Fibroblast of villous mesenchyme (primary cell): ENCODE measurements around the gene SOBP. TPM values are rescaled to one million over a fixed set of nuclear protein-coding genes. Genes with fewer than 3 reads are reported as not detected.

Experiments used
- DNase-seq: peaks from one replicate; pipeline ENCODE4 v3.0.0-alpha.2; 2010; ENCODE audit warnings: low read depth
- H3K4me3 ChIP-seq: 2 replicates; pipeline ENCODE4 v1.5.1; 2011; ENCODE audit warnings: low read depth, mild to moderate bottlenecking, low read length
- CTCF ChIP-seq: IDR thresholded peaks from 2 replicates; pipeline ENCODE4 v1.5.1; 2012; ENCODE audit warnings: low read depth, mild to moderate bottlenecking, low read length; ENCODE audit not compliant: insufficient read depth
- total RNA-seq: library from RNA; depleted of rRNA; stranded (reverse); fragments of >200 nt; gene quantifications from 2 replicates; pipeline ENCODE4 v1.2.3, GENCODE V29; 2012

SOBP gene
- total RNA-seq, 1 donor = 1.3 TPM

DNA sequence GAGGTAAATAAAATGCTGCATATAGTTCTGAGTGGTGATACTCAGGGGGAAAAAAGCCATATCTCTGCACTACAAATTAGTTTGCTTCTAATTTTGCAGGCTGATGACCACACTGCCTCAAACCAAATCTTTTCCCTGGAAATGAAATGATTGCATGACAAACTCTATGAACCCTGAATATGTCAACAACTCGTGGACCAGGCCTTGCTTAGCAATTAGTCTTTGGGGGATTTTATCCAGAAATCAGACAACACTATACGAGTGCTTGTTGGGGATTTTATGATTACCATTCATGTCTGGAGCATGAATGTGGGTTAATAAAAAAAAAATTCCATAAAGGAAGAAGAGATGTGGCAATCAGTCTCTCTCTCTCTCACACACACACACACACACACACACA lies 42.0 kb downstream of the SOBP start:
- no peak overlapping the region for H3K4me3 ChIP-seq
- TF ChIP-seq CTCF = no peak
- DNase-seq = no peak

GRCh38 chr6:107532706-107533105 lies 42.8 kb downstream of the SOBP start:
- H3K4me3 ChIP-seq = no peak overlapping the region
- TF ChIP-seq CTCF = no peak
- DNase-seq = no peak

- no peak for TF ChIP-seq CTCF
- no peak overlapping the region for H3K4me3 ChIP-seq
- no peak for DNase-seq
Observed at GRCh38 chr6:107533415-107534059, 43.6 kb downstream of the SOBP start.

DNA sequence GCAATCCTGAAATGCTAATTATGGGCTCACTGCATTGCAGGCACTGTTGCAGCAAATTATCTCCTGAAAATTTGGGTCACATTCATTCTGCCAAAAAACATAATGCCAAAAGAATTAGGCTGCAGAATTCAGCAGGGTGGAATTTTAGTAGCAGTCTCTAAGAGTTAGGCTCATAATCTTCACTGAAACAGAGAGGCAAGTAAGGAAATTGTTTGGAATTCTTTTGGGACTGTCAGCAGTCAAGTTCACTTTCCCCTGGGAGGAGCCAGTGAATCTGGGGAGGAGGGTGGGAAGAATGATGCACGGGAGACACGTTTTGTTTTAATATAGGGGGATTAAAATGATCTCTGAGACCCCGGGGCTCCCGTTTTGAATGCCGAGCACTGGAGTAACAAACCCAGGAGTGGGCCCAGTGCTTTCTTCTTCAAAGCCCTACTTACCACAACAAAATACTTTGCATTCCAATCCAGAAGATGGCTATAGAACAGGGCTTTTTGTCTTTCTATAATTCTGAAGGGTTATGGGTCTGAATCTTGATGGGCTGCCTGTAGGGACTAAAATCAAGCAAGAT lies 44.7 kb downstream of the SOBP start:
- TF ChIP-seq CTCF = no peak
- no peak overlapping the region for H3K4me3 ChIP-seq
- no peak for DNase-seq

DNA sequence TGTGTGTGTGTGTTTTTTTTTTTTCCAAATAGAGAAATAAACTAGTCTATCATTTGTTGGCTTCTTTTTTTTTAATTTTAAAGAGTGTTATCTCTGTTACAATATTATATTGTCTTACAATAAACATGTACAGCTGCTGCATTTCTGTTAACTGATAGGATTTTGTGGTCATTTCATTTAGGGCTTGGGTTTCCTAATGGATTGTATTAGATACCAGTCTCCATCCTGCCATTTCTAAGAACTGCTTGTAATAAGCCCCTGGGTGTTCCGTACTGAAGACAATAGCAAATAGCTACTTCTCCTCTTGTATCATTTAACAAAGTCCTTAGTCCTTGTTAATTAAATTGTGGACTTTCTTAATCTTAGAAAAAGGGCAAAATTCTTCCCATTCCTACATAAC lies 45.7 kb downstream of the SOBP start:
- no peak overlapping the region for H3K4me3 ChIP-seq
- TF ChIP-seq CTCF = no peak
- DNase-seq = no peak

- DNase-seq = no peak
- no peak for TF ChIP-seq CTCF
Observed at GRCh38 chr6:107536180-107536961, 46.5 kb downstream of the SOBP start.

More at GRCh38 chr6:107536180-107536961, 46.5 kb downstream of the SOBP start:
- H3K4me3 ChIP-seq = no peak overlapping the region
